Hepatocyte (in vitro differentiated cells): ENCODE results near the gene NAA38. TPM values are rescaled to one million over a fixed set of nuclear protein-coding genes. Genes with fewer than 3 reads are reported as not detected.
"Not testable (repeated sequence)": the region's sequence is repeated elsewhere in the genome, so short reads cannot be mapped to it uniquely, and the experiment has no call there.

Source experiments
- DNase-seq: peaks from one replicate; pipeline ENCODE4 v3.0.0-alpha.2; 2016; ENCODE audit warnings: low spot score
- H2AFZ ChIP-seq: fragments of 200-600 bp; sonication (generic); 2 replicates; pipeline ENCODE4 v1.6.0; 2016; ENCODE audit warnings: antibody characterized with exemption, mild to moderate bottlenecking
- H3K27ac ChIP-seq: fragments of 200-600 bp; sonication (generic); 2 replicates; pipeline ENCODE4 v1.5.1; 2016; ENCODE audit warnings: mild to moderate bottlenecking
- H3K27me3 ChIP-seq: fragments of 200-600 bp; sonication (generic); 2 replicates; pipeline ENCODE4 v1.6.1; 2016
- H3K36me3 ChIP-seq: fragments of 200-600 bp; sonication (generic); replicated peaks from 2 replicates; pipeline ENCODE4 v1.5.1; 2016; ENCODE audit warnings: low read depth; ENCODE audit not compliant: insufficient read depth
- H3K4me1 ChIP-seq: fragments of 200-600 bp; sonication (generic); 2 replicates; pipeline ENCODE4 v1.5.1; 2016; ENCODE audit warnings: mild to moderate bottlenecking, moderate library complexity; ENCODE audit not compliant: insufficient read depth
- H3K4me2 ChIP-seq: fragments of 200-600 bp; sonication (generic); 2 replicates; pipeline ENCODE4 v1.6.0; 2016
- H3K4me3 ChIP-seq: fragments of 200-600 bp; sonication (generic); 2 replicates; pipeline ENCODE4 v1.5.1; 2016; ENCODE audit warnings: mild to moderate bottlenecking
- H3K79me2 ChIP-seq: fragments of 200-600 bp; sonication (generic); 2 replicates; pipeline ENCODE4 v1.6.0; 2017; ENCODE audit warnings: mild to moderate bottlenecking
- H3K9me2 ChIP-seq: fragments of 200-600 bp; sonication (generic); replicated peaks from 2 replicates; pipeline ENCODE4 v1.6.0; 2017; ENCODE audit warnings: mild to moderate bottlenecking; ENCODE audit not compliant: insufficient read depth
- H3K9me3 ChIP-seq: fragments of 200-600 bp; sonication (generic); 2 replicates; pipeline ENCODE4 v1.5.1; 2016; ENCODE audit warnings: low read depth, mild to moderate bottlenecking
- H4K20me1 ChIP-seq: fragments of 200-600 bp; sonication (generic); 2 replicates; pipeline ENCODE4 v1.6.0; 2016; ENCODE audit warnings: mild to moderate bottlenecking; ENCODE audit not compliant: insufficient read depth, poor library complexity, severe bottlenecking
- CTCF ChIP-seq: fragments of 200-600 bp; sonication (generic); IDR thresholded peaks from 2 replicates; pipeline ENCODE4 v1.5.1; 2016; ENCODE audit warnings: antibody characterized with exemption, mild to moderate bottlenecking; ENCODE audit not compliant: poor library complexity
- EZH2 ChIP-seq: fragments of 200-600 bp; sonication (generic); IDR thresholded peaks from 2 replicates; pipeline ENCODE4 v1.6.1; 2016; ENCODE audit warnings: antibody characterized with exemption, mild to moderate bottlenecking, borderline replicate concordance
- EZH2phosphoT487 ChIP-seq: fragments of 200-600 bp; sonication (generic); IDR thresholded peaks from one replicate; pipeline ENCODE4 v1.6.1; 2018; ENCODE audit warnings: antibody characterized with exemption, mild to moderate bottlenecking, low read depth, moderate library complexity; ENCODE audit not compliant: unreplicated experiment, severe bottlenecking
- WGBS: methylation state at CpG from one replicate; pipeline ENCODE4 v1.1.6; 2016; ENCODE audit warnings: low lambda C conversion rate; ENCODE audit errors: missing lambda C conversion rate; 5-methylcytosine and 5-hydroxymethylcytosine counted together
- polyA plus RNA-seq: library from polyadenylated mRNA; unstranded; fragments of >200 nt; fragmentation: Nextera tagmentation; extraction: Ambion mirVana; gene quantifications from 2 replicates; pipeline ENCODE4 v1.2.1, GENCODE V29; 2016
- total RNA-seq: library from RNA; depleted of rRNA; stranded (reverse); fragments of >200 nt; gene quantifications from 2 replicates; pipeline ENCODE4 v1.2.3, GENCODE V29; 2014

The NAA38 gene
- total and polyA plus RNA-seq, 2 experiments from 2014 or later, result 66.0 to 147 TPM

GRCh38 chr17:7864995-7865650, 7.8 kb upstream of the NAA38 start:
- WGBS, result 95% methylated on average over 5 of the region's 5 CpGs
- DNase-seq, result no peak

GRCh38 chr17:7864384-7864783, 7.0 kb upstream of the NAA38 start:
- DNase-seq, H3K4me2 ChIP-seq, H3K9me3 ChIP-seq, H4K20me1 ChIP-seq, H3K9me2 ChIP-seq, H3K4me3 ChIP-seq, H2AFZ ChIP-seq, H3K27me3 ChIP-seq, H3K4me1 ChIP-seq, H3K36me3 ChIP-seq: not testable (repeated sequence)
- Histone ChIP-seq H3K27ac (peak overlapping the region; percentile 49), H3K79me2 (peaks cover 43% of the 10 kb centered on the region)
- WGBS, result 65% methylated on average over 5 of the region's 5 CpGs

More at GRCh38 chr17:7864995-7865650, 7.8 kb upstream of the NAA38 start:
- Histone ChIP-seq H4K20me1 (no peaks in the 10 kb centered on the region), H3K27ac (no peak overlapping the region), H3K4me3 (no peak overlapping the region), H3K9me3 (no peaks in the 10 kb centered on the region), H3K27me3 (no peaks in the 10 kb centered on the region), H3K4me1 (peaks cover 5% of the 10 kb centered on the region), H2AFZ (no peak overlapping the region), H3K79me2 (peaks cover 42% of the 10 kb centered on the region), H3K9me2 (no peaks in the 10 kb centered on the region), H3K4me2 (no peak overlapping the region), H3K36me3 (no peaks in the 10 kb centered on the region)
- no peak for TF ChIP-seq EZH2

GRCh38 chr17:7862692-7863437, 5.5 kb upstream of the NAA38 start:
- WGBS, result 26% methylated on average over 3 of the region's 3 CpGs
- H3K4me3 ChIP-seq, result no peak overlapping the region
- H3K9me3 ChIP-seq, result no peaks in the 10 kb centered on the region
- TF ChIP-seq EZH2phosphoT487, result no peak
- no peak for TF ChIP-seq EZH2
- TF ChIP-seq CTCF, result peak; percentile 71
- DNase-seq, result peak; percentile 75
- no peaks in the 10 kb centered on the region for H3K36me3 ChIP-seq
- H3K9me2 ChIP-seq, result no peaks in the 10 kb centered on the region
- peaks cover 15% of the 10 kb centered on the region for H3K4me1 ChIP-seq
- peak overlapping the region; percentile 49 for H3K27ac ChIP-seq
- H3K79me2 ChIP-seq, result peaks cover 47% of the 10 kb centered on the region
- H4K20me1 ChIP-seq, result no peaks in the 10 kb centered on the region
- H3K27me3 ChIP-seq, result no peaks in the 10 kb centered on the region
- no peak overlapping the region for H2AFZ ChIP-seq
- H3K4me2 ChIP-seq, result peak overlapping the region; percentile 49

- Histone ChIP-seq H3K27me3 (no peaks in the 10 kb centered on the region), H3K9me2 (no peaks in the 10 kb centered on the region), H3K4me1 (peaks cover 39% of the 10 kb centered on the region), H3K36me3 (no peaks in the 10 kb centered on the region), H3K4me3 (no peak overlapping the region), H3K79me2 (peaks cover 35% of the 10 kb centered on the region), H3K4me2 (peak overlapping the region; percentile 93), H2AFZ (no peak overlapping the region), H3K9me3 (no peaks in the 10 kb centered on the region), H4K20me1 (peaks cover 2% of the 10 kb centered on the region), H3K27ac (no peak overlapping the region)
- WGBS, result 90% methylated on average over 8 of the region's 8 CpGs
- TF ChIP-seq CTCF (no peak), EZH2 (no peak)
- DNase-seq, result no peak
Observed at GRCh38 chr17:7859028-7859427, 1.7 kb upstream of the NAA38 start.
